Tibial artery (tissue), 4 donors: ENCODE data around the gene CENPQ.
"Not testable (repeated sequence)": the region's sequence is repeated elsewhere in the genome, so short reads cannot be mapped to it uniquely, and the experiment has no call there.

Experiments
- DNase-seq, 2 donors: peaks; one replicate each; pipeline ENCODE4 v3.0.0-alpha.2; 2019
- H3K27ac ChIP-seq, 2 donors: fragments of 200-600 bp; sonication (generic) in 1 of 2; 1 replicate in 1 of 2; 2 replicates in 1 of 2; pipeline ENCODE4 v1.5.1; 2018 to 2019; ENCODE audit warnings: mild to moderate bottlenecking in 1 of 2
- H3K27me3 ChIP-seq, 2 donors: fragments of 200-600 bp; sonication (generic) in 1 of 2; one replicate each; pipeline versions ENCODE4 v1.5.1 to v1.6.0; 2016 to 2019
- H3K36me3 ChIP-seq, 3 donors: fragments of 200-600 bp; sonication (generic) in 2 of 3; one replicate each; pipeline ENCODE4 v1.5.1; 2016 to 2019; ENCODE audit warnings: mild to moderate bottlenecking in 2 of 3
- H3K4me1 ChIP-seq, 4 donors: fragments of 200-600 bp; sonication (generic) in 2 of 4; 1 replicate in 3 of 4; 2 replicates in 1 of 4; pipeline ENCODE4 v1.5.1; 2016 to 2019
- H3K4me3 ChIP-seq, 2 donors: fragments of 200-600 bp; sonication (generic) in 1 of 2; 1 replicate in 1 of 2; 2 replicates in 1 of 2; pipeline ENCODE4 v1.5.1; 2018 to 2019; ENCODE audit warnings: mild to moderate bottlenecking in 2 of 2
- H3K9me3 ChIP-seq, 3 donors: fragments of 200-600 bp; sonication (generic) in 1 of 3; one replicate each; pipeline ENCODE4 v1.5.1; 2016 to 2019
- intact Hi-C: fragments of 100-400 bp; cut with DNase I; formaldehyde crosslinking; loops from one replicate; pipeline ENCODE4 v1.15.0; 2023; ENCODE audit warnings: low total_unique reads
- TF ChIP-seq, protein P1 (sequence below), 2 experiments: fragments of 200-600 bp in 1 of 2; fragments of 450-650 bp in 1 of 2; IDR thresholded peaks; one replicate each; pipeline ENCODE4 v1.5.1; 2017 to 2019; ENCODE audit warnings: antibody characterized with exemption in 2 of 2, mild to moderate bottlenecking in 1 of 2, moderate library complexity in 1 of 2

Gene CENPQ

GRCh38 chr6:49462599-49462926 lies 607 bp upstream of the CENPQ start:
- peak overlapping the region; percentile 86 to 87 for H3K27ac ChIP-seq
- no peak for DNase-seq
- peaks cover 0 to 47% (median 20%) of the 10 kb centered on the region in 4 donors for H3K4me1 ChIP-seq
- no peaks in the 10 kb centered on the region for H3K9me3 ChIP-seq
- TF ChIP-seq, protein P1, sequence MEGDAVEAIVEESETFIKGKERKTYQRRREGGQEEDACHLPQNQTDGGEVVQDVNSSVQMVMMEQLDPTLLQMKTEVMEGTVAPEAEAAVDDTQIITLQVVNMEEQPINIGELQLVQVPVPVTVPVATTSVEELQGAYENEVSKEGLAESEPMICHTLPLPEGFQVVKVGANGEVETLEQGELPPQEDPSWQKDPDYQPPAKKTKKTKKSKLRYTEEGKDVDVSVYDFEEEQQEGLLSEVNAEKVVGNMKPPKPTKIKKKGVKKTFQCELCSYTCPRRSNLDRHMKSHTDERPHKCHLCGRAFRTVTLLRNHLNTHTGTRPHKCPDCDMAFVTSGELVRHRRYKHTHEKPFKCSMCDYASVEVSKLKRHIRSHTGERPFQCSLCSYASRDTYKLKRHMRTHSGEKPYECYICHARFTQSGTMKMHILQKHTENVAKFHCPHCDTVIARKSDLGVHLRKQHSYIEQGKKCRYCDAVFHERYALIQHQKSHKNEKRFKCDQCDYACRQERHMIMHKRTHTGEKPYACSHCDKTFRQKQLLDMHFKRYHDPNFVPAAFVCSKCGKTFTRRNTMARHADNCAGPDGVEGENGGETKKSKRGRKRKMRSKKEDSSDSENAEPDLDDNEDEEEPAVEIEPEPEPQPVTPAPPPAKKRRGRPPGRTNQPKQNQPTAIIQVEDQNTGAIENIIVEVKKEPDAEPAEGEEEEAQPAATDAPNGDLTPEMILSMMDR (IDR thresholded peaks at IDR 0.05), result no peak
- H3K4me3 ChIP-seq, result peak overlapping the region; percentile 61 to 71
- H3K27me3 ChIP-seq, result no peaks in the 10 kb centered on the region
- intact Hi-C loops, result no loop called here
- H3K36me3 ChIP-seq, result peaks cover 3 to 14% (median 6%) of the 10 kb centered on the region in 3 donors

DNA sequence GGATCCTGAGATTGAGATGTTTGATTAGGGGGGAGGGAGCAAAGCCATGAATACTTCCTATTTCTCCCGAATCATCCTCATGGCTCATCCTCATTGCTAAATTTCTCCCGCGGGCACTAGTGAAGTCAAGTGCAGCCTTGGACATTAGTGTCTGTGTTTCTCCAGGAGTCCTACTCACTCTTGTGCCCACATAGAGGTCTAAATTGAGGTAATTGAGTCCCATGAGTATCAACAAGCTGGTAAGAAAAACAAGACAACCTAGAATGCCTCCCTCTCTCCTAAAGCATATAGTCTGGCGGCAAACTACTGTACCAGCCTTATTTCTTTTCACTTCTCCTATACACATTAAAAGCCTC lies 420 bp downstream of the CENPQ start:
- H3K4me3 ChIP-seq, result peak overlapping the region; percentile 61 to 71
- H3K36me3 ChIP-seq, result peaks cover 0 to 7% (median 3%) of the 10 kb centered on the region in 3 donors
- TF ChIP-seq, protein P1 (IDR thresholded peaks at IDR 0.05), result no peak
- no peak for DNase-seq
- peaks cover 0 to 46% (median 20%) of the 10 kb centered on the region in 4 donors for H3K4me1 ChIP-seq
- peak overlapping the region; percentile 86 to 87 for H3K27ac ChIP-seq
- no peaks in the 10 kb centered on the region for H3K9me3 ChIP-seq
- no peaks in the 10 kb centered on the region for H3K27me3 ChIP-seq
- intact Hi-C loops, result no loop called here

GRCh38 chr6:49464691-49465090 lies 1.5 kb downstream of the CENPQ start:
- intact Hi-C loops, result no loop called here
- Histone ChIP-seq H3K36me3 (no peaks in the 10 kb centered on the region), H3K27me3 (no peaks in the 10 kb centered on the region), H3K9me3 (no peaks in the 10 kb centered on the region), H3K27ac (no peak overlapping the region), H3K4me3 (no peak overlapping the region), H3K4me1 (peaks cover 0 to 35% (median 16%) of the 10 kb centered on the region in 4 donors)
- TF ChIP-seq, protein P1 (IDR thresholded peaks at IDR 0.05), result no peak
- DNase-seq, result no peak

GRCh38 chr6:49468042-49468441 lies 4.9 kb downstream of the CENPQ start:
- intact Hi-C loops, result no loop called here
- Histone ChIP-seq H3K9me3 (no peaks in the 10 kb centered on the region), H3K27ac (no peak overlapping the region)

DNA sequence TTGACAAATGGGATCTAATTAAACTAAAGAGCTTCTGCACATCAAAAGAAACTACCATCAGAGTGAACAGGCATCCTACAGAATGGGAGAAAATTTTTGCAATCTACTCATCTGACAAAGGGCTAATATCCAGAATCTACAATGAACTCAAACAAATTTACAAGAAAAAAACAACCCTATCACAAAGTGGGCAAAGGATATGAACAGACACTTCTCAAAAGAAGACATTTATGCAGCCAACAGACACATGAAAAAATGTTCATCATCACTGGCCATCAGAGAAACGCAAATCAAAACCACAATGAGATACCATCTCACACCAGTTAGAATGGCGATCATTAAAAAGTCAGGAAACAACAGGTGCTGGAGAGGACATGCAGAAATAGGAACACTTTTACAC lies 13.4 kb downstream of the CENPQ start:
- H3K4me1 ChIP-seq, intact Hi-C loops, H3K4me3 ChIP-seq, H3K27me3 ChIP-seq, DNase-seq, H3K27ac ChIP-seq, H3K9me3 ChIP-seq: not testable (repeated sequence)
- H3K36me3 ChIP-seq, result peaks cover 14 to 18% (median 17%) of the 10 kb centered on the region in 3 donors

More at GRCh38 chr6:49468042-49468441, 4.9 kb downstream of the CENPQ start:
- Histone ChIP-seq H3K4me3 (no peak overlapping the region), H3K27me3 (no peaks in the 10 kb centered on the region), H3K4me1 (peaks cover 0 to 10% (median 6%) of the 10 kb centered on the region in 4 donors), H3K36me3 (peaks cover 2 to 10% (median 9%) of the 10 kb centered on the region in 3 donors)
- TF ChIP-seq, protein P1 (IDR thresholded peaks at IDR 0.05), result no peak
- no peak for DNase-seq

DNA sequence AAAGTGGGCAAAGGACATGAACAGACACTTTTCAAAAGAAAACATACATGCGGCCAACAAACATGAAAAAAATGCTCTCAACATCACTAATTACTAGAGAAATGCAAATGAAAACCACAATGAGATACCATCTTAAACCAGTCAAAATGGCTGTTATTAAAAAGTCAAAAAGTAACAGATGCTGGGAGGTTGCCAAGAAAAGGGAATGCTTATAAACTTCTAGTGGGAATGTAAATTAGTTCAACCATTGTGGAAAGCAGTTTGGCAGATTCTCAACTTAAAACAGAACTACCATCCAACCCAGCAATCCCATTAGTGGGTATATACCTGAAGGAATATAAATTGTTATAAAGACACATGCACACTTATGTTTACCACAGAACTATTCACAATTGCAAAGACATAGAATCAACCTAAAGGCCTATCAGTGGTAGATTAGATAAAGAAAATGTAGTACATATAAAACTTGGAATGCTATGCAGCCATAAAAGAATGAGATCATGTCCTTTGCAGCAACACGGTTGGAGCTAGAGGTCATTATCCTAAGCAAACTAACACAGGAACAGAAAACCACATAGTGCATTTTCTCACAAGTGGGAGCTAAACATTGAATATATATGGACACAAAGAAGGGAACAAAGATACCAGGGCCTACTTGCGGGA lies 16.3 kb downstream of the CENPQ start:
- H3K4me1 ChIP-seq, result no peaks in the 10 kb centered on the region
- no peaks in the 10 kb centered on the region for H3K27me3 ChIP-seq
- no peak for DNase-seq
- peaks cover 0 to 20% (median 4%) of the 10 kb centered on the region in 3 donors for H3K36me3 ChIP-seq
- H3K4me3 ChIP-seq, result no peak overlapping the region
- no peak overlapping the region for H3K27ac ChIP-seq
- TF ChIP-seq, protein P1 (IDR thresholded peaks at IDR 0.05), result no peak
- intact Hi-C loops, result no loop called here
- H3K9me3 ChIP-seq, result peaks cover 0 to 2% (median 0%) of the 10 kb centered on the region in 3 donors

DNA sequence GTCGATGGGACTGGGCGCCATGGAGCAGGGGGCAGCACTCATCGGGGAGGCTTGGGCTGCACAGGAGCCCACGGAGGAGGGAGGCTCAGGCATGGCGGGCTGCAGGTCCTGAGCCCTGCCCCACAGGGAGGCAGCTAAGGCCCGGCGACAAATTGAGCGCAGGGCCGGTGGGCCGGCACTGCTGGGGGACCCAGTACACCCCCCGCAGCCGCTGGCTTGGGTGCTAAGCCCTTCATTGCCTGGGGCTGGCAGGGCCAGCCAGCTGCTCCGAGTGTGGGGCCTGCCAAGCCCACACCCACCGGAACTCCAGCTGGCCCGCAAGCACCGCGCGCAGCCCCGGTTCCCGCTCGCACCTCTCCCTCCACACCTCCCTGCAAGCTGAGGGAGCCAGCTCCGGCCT lies 18.7 kb downstream of the CENPQ start:
- H3K27ac ChIP-seq, H3K4me3 ChIP-seq, H3K9me3 ChIP-seq, H3K4me1 ChIP-seq, intact Hi-C loops, DNase-seq, H3K27me3 ChIP-seq: not testable (repeated sequence)
- peaks cover 0 to 20% (median 4%) of the 10 kb centered on the region in 3 donors for H3K36me3 ChIP-seq

DNA sequence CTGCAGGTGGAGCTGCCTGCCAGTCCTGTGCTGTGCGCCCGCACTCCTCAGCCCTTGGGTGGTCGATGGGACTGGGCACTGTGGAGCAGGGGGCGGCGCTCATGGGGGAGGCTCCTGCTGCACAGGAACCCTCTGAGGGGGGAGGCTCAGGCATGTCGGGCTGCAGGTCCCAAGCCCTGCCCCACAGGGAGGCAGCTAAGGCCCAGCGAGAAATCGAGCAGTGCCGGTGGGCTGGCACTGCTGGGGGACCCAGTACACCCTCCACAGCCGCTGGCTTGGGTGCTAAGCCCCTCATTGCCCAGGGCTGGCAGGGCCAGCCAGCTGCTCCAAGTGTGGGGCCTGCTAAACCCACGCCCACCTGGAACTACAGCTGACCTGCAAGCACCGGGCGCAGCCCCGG lies 20.2 kb downstream of the CENPQ start:
- DNase-seq, H3K4me1 ChIP-seq, H3K27ac ChIP-seq, intact Hi-C loops, H3K9me3 ChIP-seq, H3K4me3 ChIP-seq, H3K27me3 ChIP-seq: not testable (repeated sequence)
- peaks cover 0 to 20% (median 6%) of the 10 kb centered on the region in 3 donors for H3K36me3 ChIP-seq
